Fibroblast of the aortic adventitia (primary cell): ENCODE measurements around the gene TOP3B. TPM values are rescaled to one million over a fixed set of nuclear protein-coding genes. Genes with fewer than 3 reads are reported as not detected.

Source experiments
- DNase-seq: peaks from one replicate; pipeline ENCODE4 v3.0.0-alpha.2; 2010; ENCODE audit warnings: low read depth
- H3K4me3 ChIP-seq: 2 replicates; pipeline ENCODE4 v1.5.1; 2011; ENCODE audit warnings: low read depth, mild to moderate bottlenecking, control low read depth, low read length, moderate library complexity
- CTCF ChIP-seq: IDR thresholded peaks from 2 replicates; pipeline ENCODE4 v1.5.1; 2011; ENCODE audit warnings: mild to moderate bottlenecking, low read length, control low read depth, inconsistent platforms; ENCODE audit not compliant: insufficient read depth
- total RNA-seq: library from RNA; depleted of rRNA; stranded (reverse); fragments of >200 nt; gene quantifications from 2 replicates; pipeline ENCODE4 v1.2.3, GENCODE V29; 2012; ENCODE audit warnings: low replicate concordance

Gene TOP3B
- total RNA-seq, 1 donor, result 20.9 TPM

- no peak overlapping the region for H3K4me3 ChIP-seq
- no peak for DNase-seq
- no peak for TF ChIP-seq CTCF
These were observed 41.9 kb upstream of the TOP3B start for GRCh38 chr22:22024440-22024839.

GRCh38 chr22:22023581-22024137 is 41.1 kb upstream of the TOP3B start:
- no peak for TF ChIP-seq CTCF
- H3K4me3 ChIP-seq, result no peak overlapping the region
- DNase-seq, result no peak

- H3K4me3 ChIP-seq, result no peak overlapping the region
- no peak for DNase-seq
- no peak for TF ChIP-seq CTCF
These were observed 40.5 kb upstream of the TOP3B start for GRCh38 chr22:22022947-22023534.

DNA sequence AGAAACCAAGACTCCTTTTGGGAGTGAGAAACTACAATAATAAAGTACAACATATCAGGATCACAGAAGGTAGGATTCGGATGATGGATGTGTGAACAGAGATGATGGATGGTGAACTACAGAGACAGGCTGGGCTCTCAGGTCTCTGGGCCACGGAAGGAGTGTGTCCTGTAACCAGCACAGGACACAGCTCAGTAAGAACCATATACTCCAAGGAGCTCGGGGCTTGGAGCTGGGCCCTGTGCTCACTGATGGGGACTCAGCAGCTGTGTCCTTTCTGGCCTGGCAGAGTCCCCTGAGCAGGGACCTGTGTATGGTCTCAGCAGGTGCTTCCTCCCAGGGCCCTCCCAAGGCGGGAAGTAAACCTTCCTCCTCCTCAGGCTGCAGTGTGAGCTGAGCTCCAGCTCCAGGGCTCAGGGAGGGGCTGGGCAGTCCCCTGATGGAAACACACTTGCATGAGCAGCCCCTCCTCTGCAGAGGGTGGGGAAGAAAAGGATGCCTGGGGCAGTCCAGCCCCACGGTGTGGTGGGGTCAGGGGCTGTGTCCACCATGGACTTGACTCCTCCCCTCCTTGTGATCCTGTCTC is 39.8 kb upstream of the TOP3B start:
- no peak for TF ChIP-seq CTCF

GRCh38 chr22:22021162-22021750 is 38.7 kb upstream of the TOP3B start:
- TF ChIP-seq CTCF, result no peak
- no peak for DNase-seq
- no peak overlapping the region for H3K4me3 ChIP-seq

More for the DNA sequence above, 39.8 kb upstream of the TOP3B start:
- DNase-seq, result no peak
- no peak overlapping the region for H3K4me3 ChIP-seq

DNA sequence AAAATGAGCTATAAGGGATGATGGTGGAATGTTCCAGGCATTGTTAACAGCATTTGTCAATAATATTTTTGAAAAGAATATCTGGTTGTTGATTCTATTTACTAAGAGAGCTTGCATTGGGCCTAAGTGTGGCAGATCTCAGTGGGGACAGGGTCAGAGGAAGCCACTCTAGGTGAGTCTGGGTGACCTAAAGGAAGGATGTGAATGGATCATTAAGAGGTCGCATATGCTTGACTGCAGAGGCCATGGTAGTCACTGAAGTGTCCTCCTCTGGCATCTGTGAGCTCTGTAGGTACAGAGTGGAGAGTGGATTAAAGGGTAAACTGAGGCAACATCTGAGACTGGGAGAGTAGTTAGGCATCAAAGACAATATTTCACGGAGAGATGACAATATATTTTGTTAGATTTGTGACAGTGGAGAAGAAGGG is 37.9 kb upstream of the TOP3B start:
- no peak overlapping the region for H3K4me3 ChIP-seq
- no peak for DNase-seq
- TF ChIP-seq CTCF, result no peak
